Fibroblast of villous mesenchyme (primary cell): Measurements from ENCODE around the gene MAPK8IP3. TPM values are rescaled to one million over a fixed set of nuclear protein-coding genes. Genes with fewer than 3 reads are reported as not detected.

ENCODE experiments used
- DNase-seq: peaks from one replicate; pipeline ENCODE4 v3.0.0-alpha.2; 2010; ENCODE audit warnings: low read depth
- H3K4me3 ChIP-seq: 2 replicates; pipeline ENCODE4 v1.5.1; 2011; ENCODE audit warnings: low read depth, mild to moderate bottlenecking, low read length
- CTCF ChIP-seq: IDR thresholded peaks from 2 replicates; pipeline ENCODE4 v1.5.1; 2012; ENCODE audit warnings: low read depth, mild to moderate bottlenecking, low read length; ENCODE audit not compliant: insufficient read depth
- total RNA-seq: library from RNA; depleted of rRNA; stranded (reverse); fragments of >200 nt; gene quantifications from 2 replicates; pipeline ENCODE4 v1.2.3, GENCODE V29; 2012

The MAPK8IP3 gene
- total RNA-seq, 1 donor, result 37.1 TPM

- peak within 1 kb of the TSS; percentile 78 for H3K4me3 ChIP-seq
- TF ChIP-seq CTCF, result no peak
- DNase-seq, result peak; percentile 97
Measured at GRCh38 chr16:1677942-1678499, 28.0 kb upstream of the MAPK8IP3 start, which contains the start of gene JPT2. JPT2 (plus strand) TSS chr16:1678279; CDS start chr16:1678313, 34 bp downstream.

GRCh38 chr16:1678500-1679098, 27.4 kb upstream of the MAPK8IP3 start:
- DNase-seq, result peak; percentile 55
- H3K4me3 ChIP-seq, result peak overlapping the region; percentile 78
- no peak for TF ChIP-seq CTCF

GRCh38 chr16:1680361-1680760, 25.6 kb upstream of the MAPK8IP3 start:
- no peak overlapping the region for H3K4me3 ChIP-seq
- no peak for DNase-seq

GRCh38 chr16:1681032-1681431, 25.0 kb upstream of the MAPK8IP3 start:
- DNase-seq, result no peak
- no peak for TF ChIP-seq CTCF
- no peak overlapping the region for H3K4me3 ChIP-seq

More at GRCh38 chr16:1680361-1680760, 25.6 kb upstream of the MAPK8IP3 start:
- no peak for TF ChIP-seq CTCF

GRCh38 chr16:1687427-1688316, 18.3 kb upstream of the MAPK8IP3 start:
- H3K4me3 ChIP-seq, result no peak overlapping the region
- no peak for TF ChIP-seq CTCF
- no peak for DNase-seq

- peak; percentile 42 for DNase-seq
- TF ChIP-seq CTCF, result no peak
- H3K4me3 ChIP-seq, result no peak overlapping the region
Measured at GRCh38 chr16:1688807-1689560, 17.0 kb upstream of the MAPK8IP3 start.
